ENCODE measurements around the gene PLXNA2. TPM values are rescaled to one million over a fixed set of nuclear protein-coding genes. Genes with fewer than 3 reads are reported as not detected.
A peak's percentile ranks its signal among the peaks of the same experiment; 100 is the strongest.

Gene PLXNA2
- total RNA-seq, 1 donor from 2014 or later: 9.0 TPM

DNA sequence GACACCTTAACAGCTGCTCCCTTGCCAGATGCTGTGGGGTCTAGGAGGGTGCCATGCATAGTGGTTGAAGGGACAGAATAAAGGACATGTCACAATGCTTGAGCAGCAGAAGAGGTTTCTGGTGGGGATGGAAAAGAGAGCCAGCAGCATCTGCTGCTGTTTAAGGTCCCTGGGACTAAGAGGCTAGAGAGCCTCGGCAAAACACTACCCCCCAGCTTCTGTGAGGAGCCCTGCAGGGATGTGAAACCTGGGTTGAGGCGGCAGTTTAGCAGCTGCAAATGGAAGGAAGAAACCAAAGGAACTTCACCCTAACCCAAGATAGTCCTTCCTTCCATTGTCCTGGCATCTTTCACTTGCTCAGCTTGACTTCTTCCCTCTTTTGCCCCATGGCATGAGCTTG lies 39.4 kb downstream of the PLXNA2 start:
- FAIRE-seq: no peak
- TF ChIP-seq, protein P1, sequence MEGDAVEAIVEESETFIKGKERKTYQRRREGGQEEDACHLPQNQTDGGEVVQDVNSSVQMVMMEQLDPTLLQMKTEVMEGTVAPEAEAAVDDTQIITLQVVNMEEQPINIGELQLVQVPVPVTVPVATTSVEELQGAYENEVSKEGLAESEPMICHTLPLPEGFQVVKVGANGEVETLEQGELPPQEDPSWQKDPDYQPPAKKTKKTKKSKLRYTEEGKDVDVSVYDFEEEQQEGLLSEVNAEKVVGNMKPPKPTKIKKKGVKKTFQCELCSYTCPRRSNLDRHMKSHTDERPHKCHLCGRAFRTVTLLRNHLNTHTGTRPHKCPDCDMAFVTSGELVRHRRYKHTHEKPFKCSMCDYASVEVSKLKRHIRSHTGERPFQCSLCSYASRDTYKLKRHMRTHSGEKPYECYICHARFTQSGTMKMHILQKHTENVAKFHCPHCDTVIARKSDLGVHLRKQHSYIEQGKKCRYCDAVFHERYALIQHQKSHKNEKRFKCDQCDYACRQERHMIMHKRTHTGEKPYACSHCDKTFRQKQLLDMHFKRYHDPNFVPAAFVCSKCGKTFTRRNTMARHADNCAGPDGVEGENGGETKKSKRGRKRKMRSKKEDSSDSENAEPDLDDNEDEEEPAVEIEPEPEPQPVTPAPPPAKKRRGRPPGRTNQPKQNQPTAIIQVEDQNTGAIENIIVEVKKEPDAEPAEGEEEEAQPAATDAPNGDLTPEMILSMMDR (IDR thresholded peaks at IDR 0.05; ENCODE audit: insufficient read depth, low read length, severe bottlenecking): no peak
- H3K36me3 ChIP-seq (ENCODE audit: control insufficient read depth, insufficient read depth, low read length): peaks cover 3% of the 10 kb centered on the region

DNA sequence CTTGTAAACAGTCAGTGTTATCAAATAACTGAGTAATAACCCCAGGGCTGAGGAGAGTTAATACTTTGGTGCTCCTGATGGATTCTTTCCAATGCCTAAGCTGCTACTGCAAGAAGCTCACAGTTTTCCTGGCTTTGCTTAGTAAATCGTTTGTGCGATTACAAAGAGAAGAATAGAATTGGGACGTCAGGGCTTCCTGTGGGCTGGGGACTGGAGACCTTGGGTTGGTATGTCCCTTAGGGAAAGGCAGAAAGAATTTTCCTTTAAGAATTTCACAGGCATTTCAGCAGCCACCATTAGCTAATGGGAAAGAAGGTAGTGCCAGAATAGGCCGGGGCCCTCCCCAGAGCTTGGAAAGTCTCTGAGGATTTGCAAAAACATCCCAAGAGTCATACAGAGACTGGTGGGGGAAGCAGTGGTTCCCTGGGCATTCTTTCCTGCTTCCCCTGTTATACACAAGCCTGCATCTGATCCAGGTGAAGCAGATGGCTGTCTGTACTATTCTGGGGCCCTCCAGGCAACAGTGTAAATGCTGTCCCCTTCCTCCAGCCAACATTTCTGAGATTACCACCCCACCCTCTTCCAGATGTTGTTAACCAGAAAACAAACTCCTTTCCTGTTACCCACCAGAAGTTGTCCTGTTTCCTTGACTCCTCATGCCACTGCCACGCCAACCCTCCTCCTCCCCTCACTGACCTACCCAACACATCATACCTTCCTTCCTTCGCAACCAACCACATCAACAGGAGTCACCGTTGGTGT lies 40.2 kb downstream of the PLXNA2 start:
- FAIRE-seq (no peak), DNase-seq (ENCODE audit: low read depth) (no peak)
- no peaks in the 10 kb centered on the region for H3K27me3 ChIP-seq (ENCODE audit: control insufficient read depth, insufficient read depth, low read length)
- no peak overlapping the region for H3K4me3 ChIP-seq (ENCODE audit: low read depth, low read length)
- TF ChIP-seq, protein P1 (IDR thresholded peaks at IDR 0.05; ENCODE audit: insufficient read depth, low read length, severe bottlenecking): no peak
- H3K36me3 ChIP-seq (ENCODE audit: control insufficient read depth, insufficient read depth, low read length): peaks cover 3% of the 10 kb centered on the region

More for the DNA sequence above, 39.4 kb downstream of the PLXNA2 start:
- no peaks in the 10 kb centered on the region for H3K27me3 ChIP-seq (ENCODE audit: control insufficient read depth, insufficient read depth, low read length)
- no peak overlapping the region for H3K4me3 ChIP-seq (ENCODE audit: low read depth, low read length)
- DNase-seq (ENCODE audit: low read depth): no peak

DNA sequence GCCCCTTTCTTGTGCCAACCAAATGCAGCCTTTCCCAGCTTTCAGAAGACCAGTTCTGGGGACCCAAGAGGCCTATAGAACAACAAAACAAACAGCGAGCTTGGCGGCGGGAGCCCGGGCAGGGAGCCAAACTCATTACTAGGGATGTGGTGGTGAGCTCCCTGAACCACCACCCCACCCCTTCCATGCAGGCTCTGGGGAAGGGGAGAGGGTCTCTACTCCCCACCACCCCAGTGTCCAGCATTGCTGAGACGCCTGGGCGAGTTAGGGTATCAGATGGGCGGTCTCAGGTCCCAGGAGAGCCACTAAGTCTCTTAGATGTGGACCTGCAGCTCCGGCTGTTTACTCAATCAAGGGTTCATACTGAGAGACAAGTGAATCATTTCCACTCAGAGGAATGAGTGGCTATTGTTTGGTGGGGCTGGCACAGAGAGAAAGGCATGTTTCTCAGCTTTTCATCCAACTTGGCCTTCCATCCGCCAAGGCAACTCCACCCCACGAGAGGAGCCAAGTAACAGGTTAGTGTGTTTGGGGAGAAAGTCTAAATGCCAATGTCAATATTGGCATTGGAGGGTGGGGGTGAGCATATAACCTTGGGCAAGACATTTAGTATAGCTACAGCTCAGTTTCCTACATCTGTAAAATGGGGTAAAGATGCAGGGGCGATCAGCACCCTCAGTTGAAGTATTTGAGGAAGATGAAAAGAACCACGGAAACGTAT lies 40.9 kb downstream of the PLXNA2 start:
- no peak overlapping the region for H3K4me3 ChIP-seq (ENCODE audit: low read depth, low read length)
- TF ChIP-seq, protein P1 (IDR thresholded peaks at IDR 0.05; ENCODE audit: insufficient read depth, low read length, severe bottlenecking): no peak
- DNase-seq (ENCODE audit: low read depth) (peak; percentile 87), FAIRE-seq (no peak)
- H3K36me3 ChIP-seq (ENCODE audit: control insufficient read depth, insufficient read depth, low read length): peaks cover 6% of the 10 kb centered on the region
- no peaks in the 10 kb centered on the region for H3K27me3 ChIP-seq (ENCODE audit: control insufficient read depth, insufficient read depth, low read length)

DNA sequence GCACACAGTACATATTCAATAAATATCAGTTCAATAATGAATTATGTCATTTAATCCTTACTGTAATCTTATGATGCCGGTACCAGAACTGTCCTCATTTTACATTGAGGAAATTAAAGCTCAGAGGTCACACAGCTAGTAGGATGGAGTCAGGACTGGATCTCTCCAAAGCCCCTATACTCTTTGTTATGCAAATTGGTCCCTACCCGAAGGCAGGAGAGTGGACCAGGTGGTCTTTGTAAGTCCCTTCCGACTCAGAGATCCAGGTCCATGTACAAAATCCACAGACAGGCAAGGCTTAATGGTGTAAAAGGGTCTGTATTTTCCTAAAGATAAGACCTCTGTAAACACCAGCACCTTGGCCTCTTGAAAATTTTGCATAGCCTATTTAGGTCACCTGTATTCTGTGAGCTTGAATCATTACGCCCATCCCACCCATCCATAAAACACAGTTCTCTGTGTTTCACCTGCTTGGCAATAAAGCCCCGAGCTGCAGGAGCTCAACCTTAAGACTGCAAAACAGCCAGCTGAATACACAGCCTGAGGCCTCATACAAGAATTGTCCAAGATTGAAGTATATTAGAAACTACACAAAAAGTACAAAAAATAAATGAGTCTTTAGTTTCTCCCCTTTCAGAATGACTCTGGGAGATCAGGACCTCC lies 41.7 kb downstream of the PLXNA2 start:
- H3K27me3 ChIP-seq (ENCODE audit: control insufficient read depth, insufficient read depth, low read length): no peaks in the 10 kb centered on the region
- TF ChIP-seq, protein P1 (IDR thresholded peaks at IDR 0.05; ENCODE audit: insufficient read depth, low read length, severe bottlenecking): no peak
- H3K36me3 ChIP-seq (ENCODE audit: control insufficient read depth, insufficient read depth, low read length): peaks cover 7% of the 10 kb centered on the region
- no peak overlapping the region for H3K4me3 ChIP-seq (ENCODE audit: low read depth, low read length)
- DNase-seq (ENCODE audit: low read depth) (no peak), FAIRE-seq (no peak)

DNA sequence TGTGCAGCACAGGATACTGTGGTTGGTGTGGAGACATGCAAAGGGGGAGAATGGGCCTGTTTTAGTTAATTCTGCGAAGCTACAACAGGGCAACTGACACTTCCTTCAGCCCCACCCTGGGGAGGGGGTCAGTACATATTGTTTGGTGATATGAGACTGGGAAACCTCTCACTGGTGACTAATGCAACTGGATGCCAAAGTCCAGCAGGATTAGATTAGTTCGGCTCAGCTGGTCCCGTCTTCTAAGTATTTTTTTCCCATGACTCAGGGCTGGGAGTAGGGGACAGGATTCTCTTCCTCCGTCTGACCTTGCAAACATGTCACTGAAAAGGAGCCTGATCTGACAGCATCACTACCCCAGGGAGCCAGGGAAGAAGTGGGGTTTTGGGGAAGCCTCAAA lies 43.0 kb downstream of the PLXNA2 start:
- no peak for FAIRE-seq
- peak; percentile 78 for DNase-seq (ENCODE audit: low read depth)

More for the DNA sequence above, 43.0 kb downstream of the PLXNA2 start:
- Histone ChIP-seq H3K27me3 (ENCODE audit: control insufficient read depth, insufficient read depth, low read length) (no peaks in the 10 kb centered on the region), H3K4me3 (ENCODE audit: low read depth, low read length) (no peak overlapping the region), H3K36me3 (ENCODE audit: control insufficient read depth, insufficient read depth, low read length) (peaks cover 7% of the 10 kb centered on the region)
- TF ChIP-seq, protein P1 (IDR thresholded peaks at IDR 0.05; ENCODE audit: insufficient read depth, low read length, severe bottlenecking): no peak

Data from bronchial epithelial cell (primary cell).